Gastrocnemius medialis (tissue), 4 donors: ENCODE results near the gene ATP6V1F.

ENCODE experiments used
- POLR2A ChIP-seq, 2 donors: fragments of 450-650 bp; IDR thresholded peaks; one replicate each; pipeline ENCODE4 v1.6.1; 2017; ENCODE audit warnings: antibody characterized with exemption in 2 of 2, mild to moderate bottlenecking in 2 of 2, moderate library complexity in 2 of 2
- TF ChIP-seq, protein P1 (sequence below), 5 experiments: fragments of 450-650 bp in 3 of 5; fragments of 200-600 bp in 2 of 5; sonication (generic) in 2 of 5; IDR thresholded peaks in 4 of 5; conservative IDR thresholded peaks in 1 of 5; 1 replicate in 4 of 5; 2 replicates in 1 of 5; pipeline ENCODE4 v1.5.1; 2016 to 2019; ENCODE audit warnings: antibody characterized with exemption in 5 of 5, mild to moderate bottlenecking in 3 of 5, moderate library complexity in 3 of 5

DNA sequence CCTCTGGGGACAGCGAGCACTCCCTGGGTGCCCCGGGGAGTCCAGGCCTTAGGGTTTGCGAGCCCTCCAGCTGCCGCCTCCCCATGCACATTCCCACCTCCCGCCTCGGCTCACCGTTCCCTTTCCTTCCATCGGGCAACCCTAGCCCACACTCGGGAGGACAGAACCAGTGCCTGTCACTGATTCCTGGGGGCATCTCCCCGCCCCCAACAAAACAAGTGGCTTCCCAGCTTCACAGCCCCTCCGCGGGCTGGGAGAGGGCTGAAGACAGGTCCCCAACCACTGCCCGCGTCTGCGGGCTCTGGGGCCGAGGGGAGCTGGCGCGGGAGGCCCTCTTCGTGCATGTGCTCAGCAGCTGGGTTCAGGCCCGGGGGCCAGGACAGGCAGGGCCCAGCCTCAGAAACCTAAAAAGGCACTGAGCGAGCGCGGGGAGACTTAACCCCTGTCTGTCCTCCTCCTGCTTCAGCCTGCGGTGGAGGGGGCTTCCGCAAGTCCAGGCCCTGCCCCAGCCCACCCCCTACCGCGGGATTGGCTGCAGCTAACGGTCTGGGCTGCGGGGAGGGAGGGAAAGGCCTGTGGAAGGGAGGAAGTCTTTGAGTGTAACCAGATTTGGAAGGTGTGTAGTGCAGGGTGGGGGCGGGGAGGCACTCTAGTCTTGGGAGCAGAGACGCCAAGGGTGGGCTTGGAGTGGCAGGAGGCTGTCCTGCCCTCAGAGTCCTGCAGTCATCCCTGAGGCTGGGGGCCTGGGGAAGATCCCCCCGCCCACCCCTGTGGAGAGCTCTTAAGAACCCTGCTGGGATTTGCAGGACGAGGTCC, 31.3 kb upstream of the ATP6V1F start:
- TF ChIP-seq, protein P1, sequence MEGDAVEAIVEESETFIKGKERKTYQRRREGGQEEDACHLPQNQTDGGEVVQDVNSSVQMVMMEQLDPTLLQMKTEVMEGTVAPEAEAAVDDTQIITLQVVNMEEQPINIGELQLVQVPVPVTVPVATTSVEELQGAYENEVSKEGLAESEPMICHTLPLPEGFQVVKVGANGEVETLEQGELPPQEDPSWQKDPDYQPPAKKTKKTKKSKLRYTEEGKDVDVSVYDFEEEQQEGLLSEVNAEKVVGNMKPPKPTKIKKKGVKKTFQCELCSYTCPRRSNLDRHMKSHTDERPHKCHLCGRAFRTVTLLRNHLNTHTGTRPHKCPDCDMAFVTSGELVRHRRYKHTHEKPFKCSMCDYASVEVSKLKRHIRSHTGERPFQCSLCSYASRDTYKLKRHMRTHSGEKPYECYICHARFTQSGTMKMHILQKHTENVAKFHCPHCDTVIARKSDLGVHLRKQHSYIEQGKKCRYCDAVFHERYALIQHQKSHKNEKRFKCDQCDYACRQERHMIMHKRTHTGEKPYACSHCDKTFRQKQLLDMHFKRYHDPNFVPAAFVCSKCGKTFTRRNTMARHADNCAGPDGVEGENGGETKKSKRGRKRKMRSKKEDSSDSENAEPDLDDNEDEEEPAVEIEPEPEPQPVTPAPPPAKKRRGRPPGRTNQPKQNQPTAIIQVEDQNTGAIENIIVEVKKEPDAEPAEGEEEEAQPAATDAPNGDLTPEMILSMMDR (IDR thresholded peaks at IDR 0.05 in 4 of 5, conservative IDR thresholded peaks at IDR 0.05 in 1 of 5): no peak
- TF ChIP-seq POLR2A (IDR thresholded peaks at IDR 0.05): no peak
